BJ (cell line): ENCODE measurements around the gene SCN1B. TPM values are rescaled to one million over a fixed set of nuclear protein-coding genes. Genes with fewer than 3 reads are reported as not detected.

Source experiments
- CTCF ChIA-PET: fragments of 350-600 bp; formaldehyde crosslinking; extraction: SDS; loops from one replicate; lab custom pipeline; 2021; ENCODE audit warnings: antibody characterized with exemption, inconsistent platforms; lab: Yijun Ruan, JAX
- POLR2A ChIA-PET: fragments of 300-600 bp; sonication (Branson Sonifier 250); formaldehyde crosslinking; extraction: SDS; loops from one replicate; lab custom pipeline; 2021; ENCODE audit warnings: antibody characterized with exemption; lab: Charles Lee
- DNase-seq: peaks from one replicate; pipeline ENCODE4 v3.0.0-alpha.2; 2011; ENCODE audit warnings: low read depth
- H3K27me3 ChIP-seq: 2 replicates; pipeline ENCODE4 v1.6.0; 2011; ENCODE audit warnings: low read length; ENCODE audit not compliant: control insufficient read depth, insufficient read depth
- H3K36me3 ChIP-seq: 2 replicates; pipeline ENCODE4 v1.5.1; 2011; ENCODE audit warnings: low read length; ENCODE audit not compliant: control insufficient read depth, insufficient read depth
- H3K4me3 ChIP-seq: 2 replicates; pipeline ENCODE4 v1.5.1; 2011; ENCODE audit warnings: low read depth, mild to moderate bottlenecking, control low read depth, low read length
- CTCF ChIP-seq: IDR thresholded peaks from 2 replicates; pipeline ENCODE4 v1.5.1; 2011; ENCODE audit warnings: low read depth, mild to moderate bottlenecking, control low read depth, inconsistent platforms, low read length, moderate library complexity; ENCODE audit not compliant: insufficient read depth
- polyA plus RNA-seq: library from polyadenylated mRNA; depleted of rRNA; stranded (reverse); fragments of >200 nt; gene quantifications from 2 replicates; pipeline ENCODE4 v1.2.3, GENCODE V29; 2011

Gene SCN1B
- polyA plus RNA-seq, 1 experiment: 9.5 TPM

- no peak for TF ChIP-seq CTCF
- ChIA-PET CTCF (interaction anchor here (0.7 to 4.2 kb wide), 3 partner anchors 9 to 387 kb away, joined by 3 to 26 read pairs (median 3); no protein-coding TSS in a partner anchor), POLR2A (no interaction called here)
- Histone ChIP-seq H3K36me3 (no peaks in the 10 kb centered on the region), H3K4me3 (no peak overlapping the region), H3K27me3 (no peaks in the 10 kb centered on the region)
- DNase-seq: no peak
These were observed 4.5 kb downstream of the SCN1B start for GRCh38 chr19:35034588-35035382.

- H3K36me3 ChIP-seq: no peaks in the 10 kb centered on the region
- H3K27me3 ChIP-seq: no peaks in the 10 kb centered on the region
- no peak for TF ChIP-seq CTCF
- no peak overlapping the region for H3K4me3 ChIP-seq
- DNase-seq: no peak
- ChIA-PET POLR2A (no interaction called here), CTCF (interaction anchor here (0.5 to 1.4 kb wide), 4 partner anchors 8 to 1648 kb away, joined by 3 to 6 read pairs (median 4); no protein-coding TSS in a partner anchor)
These were observed 7.7 kb downstream of the SCN1B start for GRCh38 chr19:35037716-35038622.

- TF ChIP-seq CTCF: no peak
- Histone ChIP-seq H3K4me3 (no peak overlapping the region), H3K36me3 (no peaks in the 10 kb centered on the region), H3K27me3 (peaks cover 2% of the 10 kb centered on the region; the same call in 1 of the 2 replicates)
- no peak for DNase-seq
- ChIA-PET POLR2A (no interaction called here), CTCF (interaction anchor here (1.1 to 1.4 kb wide), 2 partner anchors 7 to 66 kb away, joined by 4 to 6 read pairs; no protein-coding TSS in a partner anchor)
These were observed 8.6 kb downstream of the SCN1B start for GRCh38 chr19:35038623-35039512.

GRCh38 chr19:35039881-35040825 is 9.9 kb downstream of the SCN1B start:
- CTCF ChIA-PET: no interaction called here
- POLR2A ChIA-PET: no interaction called here
- no peak for DNase-seq
- Histone ChIP-seq H3K27me3 (peaks cover 2% of the 10 kb centered on the region; the same call in 1 of the 2 replicates), H3K4me3 (no peak overlapping the region), H3K36me3 (no peaks in the 10 kb centered on the region)
- no peak for TF ChIP-seq CTCF
